Pancreas (tissue), 10 donors: Measurements from ENCODE around the gene VILL. TPM values are rescaled to one million over a fixed set of nuclear protein-coding genes. Genes with fewer than 3 reads are reported as not detected.

Experiments
- ATAC-seq, 4 donors: fragments of 200-7000 bp; cut with Tn5 transposase; one replicate each; pipeline versions ENCODE4 v1.8.0 to v1.9.1; 2020; ENCODE audit warnings: mild to moderate bottlenecking in 4 of 4, moderate library complexity in 4 of 4
- DNase-seq, 6 donors: peaks; one replicate each; pipeline ENCODE4 v3.0.0-alpha.2; 2020
- FAIRE-seq: peaks from 2 replicates; lab custom pipeline; 2012; peaks lifted over from hg19 to GRCh38; lab: Jason Lieb, UNC
- H3K27ac ChIP-seq, 4 donors: fragments of 200-600 bp; sonication (generic); 1 replicate in 3 of 4; 2 replicates in 1 of 4; pipeline versions ENCODE4 v1.5.0 to v1.8.0; 2020
- H3K27me3 ChIP-seq, 4 donors: fragments of 200-600 bp; one replicate each; pipeline ENCODE4 v1.8.0; 2021
- H3K36me3 ChIP-seq, 3 donors: fragments of 200-600 bp; sonication (generic) in 1 of 3; one replicate each; pipeline versions ENCODE4 v1.5.0 to v1.8.0; 2020 to 2021
- H3K4me1 ChIP-seq, 3 donors: fragments of 200-600 bp; one replicate each; pipeline ENCODE4 v1.8.0; 2021
- H3K4me3 ChIP-seq, 4 donors: fragments of 200-600 bp; sonication (generic) in 2 of 4; one replicate each; pipeline versions ENCODE4 v1.5.0 to v1.8.0; 2020 to 2021
- H3K9me3 ChIP-seq, 4 donors: fragments of 200-600 bp; one replicate each; pipeline ENCODE4 v1.8.0; 2021
- CTCF ChIP-seq, 4 donors: fragments of 200-600 bp; sonication (generic) in 3 of 4; IDR thresholded peaks; one replicate each; pipeline versions ENCODE4 v1.5.0 to v1.8.0; 2021; ENCODE audit warnings: antibody characterized with exemption in 4 of 4
- WGBS, 2 donors: extraction: QIAGEN DNeasy Blood & Tissue Kit; methylation state at CpG; one replicate each; pipeline ENCODE4 v1.1.7; 2013; 5-methylcytosine and 5-hydroxymethylcytosine counted together
- intact Hi-C, 3 donors: fragments of 100-400 bp; cut with DNase I; formaldehyde crosslinking; loops; one replicate each; pipeline versions ENCODE4 v1.11.1 to v1.14.2; 2022
- polyA plus RNA-seq, 2 donors: library from polyadenylated mRNA; stranded (reverse); fragments of 200-250 nt; gene quantifications; one replicate each; pipeline ENCODE4 v1.2.3, GENCODE V29; 2013
- total RNA-seq, 6 donors: library from RNA; stranded (reverse); fragmentation: NEBNext Ultra II Directional in 4 of 6; extraction: Animal tissue kit (Norgen Biotek cat#: 25700) in 4 of 6; gene quantifications; one replicate each; pipeline versions ENCODE4 v1.2.1 to v1.2.4, GENCODE V29; 2021 to 2023
- donor health status: healthy with polysubstance abuse.
- donor health status: DM: no; HTN: no; CAD: no; lungs with moderate emphysema.
- donor health status: DM: no; HTN: no; CAD: no.
- donor health status: control.
- donor health status: control.
- donor health status: Bipolar disorder and iron deficiency.
- donor health status: DM: yes; HTN: yes; CAD: no.
- donor health status: DM: no; HTN: no; CAD: no.
- donor health status: DM: no; HTN: no; CAD: no.
- donor health status: DM: yes; HTN: yes; CAD: no.

The VILL gene
- total and polyA plus RNA-seq, 8 donors, result 1.2 to 7.0 (median 3.8) TPM

GRCh38 chr3:38004415-38005075, 14.0 kb downstream of the VILL start:
- H3K36me3 ChIP-seq, result peaks cover 0 to 3% (median 0%) of the 10 kb centered on the region in 3 donors
- ATAC-seq (peak; percentile 71 to 86 (median 82)), FAIRE-seq (no peak), DNase-seq (peak; percentile 64 to 84 (median 79))
- no peaks in the 10 kb centered on the region for H3K9me3 ChIP-seq
- no peak overlapping the region for H3K4me3 ChIP-seq
- peaks cover 10 to 22% (median 11%) of the 10 kb centered on the region in 3 donors for H3K4me1 ChIP-seq
- TF ChIP-seq CTCF (IDR thresholded peaks at IDR 0.05), result peak; percentile 23 to 51 (median 44)
- no peaks in the 10 kb centered on the region for H3K27me3 ChIP-seq
- intact Hi-C loops, result no loop called here
- WGBS, 2 donors, result 12 to 21% methylated on average over 14 of the region's 14 CpGs
- peak overlapping the region; percentile 55 to 84 (median 75) for H3K27ac ChIP-seq

- peak; percentile 51 to 65 (median 61) for ATAC-seq
- no peak overlapping the region for H3K4me3 ChIP-seq
- no peaks in the 10 kb centered on the region for H3K27me3 ChIP-seq
- no peak for FAIRE-seq
- H3K9me3 ChIP-seq, result no peaks in the 10 kb centered on the region
- DNase-seq, result peak; percentile 64 to 74 (median 70)
- intact Hi-C loops, result no loop called here
- H3K27ac ChIP-seq, result peak overlapping the region; percentile 55 to 84 (median 75)
- H3K4me1 ChIP-seq, result peaks cover 10 to 22% (median 11%) of the 10 kb centered on the region in 3 donors
- TF ChIP-seq CTCF (IDR thresholded peaks at IDR 0.05), result no peak
- 50 to 57% methylated on average over 15 of the region's 15 CpGs for WGBS, 2 donors
- H3K36me3 ChIP-seq, result peaks cover 0 to 4% (median 3%) of the 10 kb centered on the region in 3 donors
Measured at GRCh38 chr3:38005076-38006020, 14.8 kb downstream of the VILL start.

- WGBS, 2 donors, result 81 to 86% methylated on average over 5 of the region's 5 CpGs
- H3K9me3 ChIP-seq, result no peaks in the 10 kb centered on the region
- DNase-seq (peak in 3 of 6 donors; percentile 20 to 50 (median 47)), FAIRE-seq (no peak), ATAC-seq (no peak)
- H3K27ac ChIP-seq, result peak overlapping the region; percentile 32 to 84 (median 63)
- no peak for TF ChIP-seq CTCF (IDR thresholded peaks at IDR 0.05)
- no peak overlapping the region for H3K4me3 ChIP-seq
- peaks cover 0 to 11% (median 3%) of the 10 kb centered on the region in 3 donors for H3K36me3 ChIP-seq
- no peaks in the 10 kb centered on the region for H3K27me3 ChIP-seq
- H3K4me1 ChIP-seq, result peaks cover 10 to 22% (median 11%) of the 10 kb centered on the region in 3 donors
- intact Hi-C loops, result no loop called here
Measured at GRCh38 chr3:38006031-38006430, 15.4 kb downstream of the VILL start.

GRCh38 chr3:38006445-38006995, 15.9 kb downstream of the VILL start:
- ATAC-seq, result no peak

More at GRCh38 chr3:38006445-38006995, 15.9 kb downstream of the VILL start:
- Histone ChIP-seq H3K4me3 (no peak overlapping the region), H3K36me3 (peaks cover 0 to 12% (median 3%) of the 10 kb centered on the region in 3 donors), H3K27me3 (no peaks in the 10 kb centered on the region), H3K27ac (peak overlapping the region in 2 of 4 donors; percentile 82 to 84), H3K4me1 (peaks cover 10 to 22% (median 11%) of the 10 kb centered on the region in 3 donors), H3K9me3 (no peaks in the 10 kb centered on the region)
- intact Hi-C loops, result no loop called here
- WGBS, 2 donors, result 91 to 95% methylated on average over 15 to 16 of the region's 16 CpGs
- peak in 2 of 6 donors; percentile 18 to 77 for DNase-seq
- no peak for TF ChIP-seq CTCF (IDR thresholded peaks at IDR 0.05)
- no peak for FAIRE-seq
